Vagina (tissue), 2 donors: ENCODE results near the gene TTC3. TPM values are rescaled to one million over a fixed set of nuclear protein-coding genes. Genes with fewer than 3 reads are reported as not detected.

ENCODE experiments used
- DNase-seq, 2 donors: peaks; one replicate each; pipeline ENCODE4 v3.0.0-alpha.2; 2017; ENCODE audit errors: extremely low spot score in 2 of 2
- H3K27ac ChIP-seq: fragments of 200-600 bp; sonication (generic); one replicate; pipeline ENCODE4 v1.5.1; 2019
- H3K27me3 ChIP-seq: fragments of 200-600 bp; sonication (generic); one replicate; pipeline ENCODE4 v1.5.1; 2019
- H3K36me3 ChIP-seq, 2 donors: fragments of 200-600 bp; sonication (generic); one replicate each; pipeline ENCODE4 v1.5.1; 2017 to 2019
- H3K4me1 ChIP-seq: fragments of 200-600 bp; sonication (generic); one replicate; pipeline ENCODE4 v1.5.1; 2019
- H3K4me3 ChIP-seq, 2 donors: fragments of 200-600 bp; sonication (generic); 1 replicate in 1 of 2; 2 replicates in 1 of 2; pipeline ENCODE4 v1.5.1; 2016 to 2019
- H3K9me3 ChIP-seq: fragments of 200-600 bp; sonication (generic); one replicate; pipeline ENCODE4 v1.5.1; 2019
- POLR2A ChIP-seq, 2 donors: fragments of 450-650 bp; IDR thresholded peaks; one replicate each; pipeline ENCODE4 v1.6.1; 2017; ENCODE audit warnings: antibody characterized with exemption in 2 of 2, mild to moderate bottlenecking in 2 of 2, moderate library complexity in 2 of 2
- POLR2AphosphoS5 ChIP-seq, 2 donors: sonication (generic); formaldehyde crosslinking; IDR thresholded peaks; one replicate each; pipeline ENCODE4 v1.9.0; 2017; ENCODE audit warnings: antibody characterized with exemption in 2 of 2, mild to moderate bottlenecking in 2 of 2, low read depth in 1 of 2; ENCODE audit not compliant: insufficient read depth in 1 of 2
- intact Hi-C: fragments of 100-400 bp; cut with DNase I; formaldehyde crosslinking; loops from one replicate; pipeline ENCODE4 v1.15.1; 2023
- total RNA-seq: library from RNA; depleted of rRNA; stranded (reverse); fragments of >200 nt; gene quantifications from one replicate; pipeline ENCODE4 v1.2.3, GENCODE V29; 2016
- TF ChIP-seq, protein P1 (sequence below), 3 experiments: fragments of 450-650 bp in 2 of 3; fragments of 200-600 bp in 1 of 3; sonication (generic) in 1 of 3; IDR thresholded peaks; one replicate each; pipeline ENCODE4 v1.5.1; 2017 to 2019; ENCODE audit warnings: antibody characterized with exemption in 3 of 3, mild to moderate bottlenecking in 2 of 3, moderate library complexity in 2 of 3

TTC3 gene
- total RNA-seq, 1 donor from 2014 or later = 98.0 TPM

DNA sequence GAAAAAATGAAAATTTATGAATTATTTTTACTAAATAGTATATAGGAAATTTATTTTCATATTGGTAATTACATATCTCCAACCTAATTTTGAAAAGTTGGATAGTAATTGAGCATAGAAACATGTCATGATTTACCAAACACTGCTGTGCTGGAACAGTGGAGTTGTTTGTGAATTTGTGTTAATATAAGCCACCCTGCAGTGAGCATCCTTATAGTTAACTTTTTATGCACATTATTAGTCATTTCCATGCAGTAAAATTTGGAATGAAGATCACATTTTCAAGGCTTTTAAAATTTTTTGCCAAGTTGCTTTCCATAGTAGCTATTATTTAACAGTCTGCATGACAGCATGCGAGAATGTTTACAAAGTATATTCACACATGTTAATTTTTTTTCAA lies 115.8 kb downstream of the TTC3 start:
- Histone ChIP-seq H3K27ac (no peak overlapping the region), H3K4me1 (no peaks in the 10 kb centered on the region), H3K4me3 (no peak overlapping the region), H3K36me3 (peaks cover 4 to 35% of the 10 kb centered on the region in 2 donors), H3K9me3 (no peaks in the 10 kb centered on the region), H3K27me3 (no peaks in the 10 kb centered on the region)
- no peak for DNase-seq
- intact Hi-C loops = no loop called here
- TF ChIP-seq POLR2AphosphoS5 (IDR thresholded peaks at IDR 0.05; ENCODE audit: insufficient read depth in 1 of 2, low read depth in 1 of 2) (no peak), POLR2A (IDR thresholded peaks at IDR 0.05) (no peak)
- TF ChIP-seq, protein P1, sequence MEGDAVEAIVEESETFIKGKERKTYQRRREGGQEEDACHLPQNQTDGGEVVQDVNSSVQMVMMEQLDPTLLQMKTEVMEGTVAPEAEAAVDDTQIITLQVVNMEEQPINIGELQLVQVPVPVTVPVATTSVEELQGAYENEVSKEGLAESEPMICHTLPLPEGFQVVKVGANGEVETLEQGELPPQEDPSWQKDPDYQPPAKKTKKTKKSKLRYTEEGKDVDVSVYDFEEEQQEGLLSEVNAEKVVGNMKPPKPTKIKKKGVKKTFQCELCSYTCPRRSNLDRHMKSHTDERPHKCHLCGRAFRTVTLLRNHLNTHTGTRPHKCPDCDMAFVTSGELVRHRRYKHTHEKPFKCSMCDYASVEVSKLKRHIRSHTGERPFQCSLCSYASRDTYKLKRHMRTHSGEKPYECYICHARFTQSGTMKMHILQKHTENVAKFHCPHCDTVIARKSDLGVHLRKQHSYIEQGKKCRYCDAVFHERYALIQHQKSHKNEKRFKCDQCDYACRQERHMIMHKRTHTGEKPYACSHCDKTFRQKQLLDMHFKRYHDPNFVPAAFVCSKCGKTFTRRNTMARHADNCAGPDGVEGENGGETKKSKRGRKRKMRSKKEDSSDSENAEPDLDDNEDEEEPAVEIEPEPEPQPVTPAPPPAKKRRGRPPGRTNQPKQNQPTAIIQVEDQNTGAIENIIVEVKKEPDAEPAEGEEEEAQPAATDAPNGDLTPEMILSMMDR (IDR thresholded peaks at IDR 0.05) = no peak

DNA sequence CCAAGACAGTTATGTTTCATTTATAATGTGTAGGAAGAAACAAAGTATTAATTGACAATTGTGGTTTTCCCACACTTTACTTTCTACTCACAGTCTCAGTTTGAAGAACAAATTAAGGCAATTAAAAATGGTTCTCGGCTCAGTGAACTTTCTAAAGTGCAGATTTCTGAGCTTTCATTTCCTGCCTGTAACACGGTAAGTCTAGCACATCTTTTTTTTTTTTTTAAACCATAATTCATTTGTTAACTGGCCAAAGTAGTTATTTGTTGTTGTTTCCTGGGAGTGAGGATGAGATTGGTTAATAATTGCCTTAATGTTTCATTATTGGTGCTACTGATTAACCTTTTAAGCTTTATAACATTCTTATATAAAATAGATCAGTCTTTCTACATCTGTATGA lies 119.0 kb downstream of the TTC3 start:
- intact Hi-C loops = no loop called here
- DNase-seq = no peak

DNA sequence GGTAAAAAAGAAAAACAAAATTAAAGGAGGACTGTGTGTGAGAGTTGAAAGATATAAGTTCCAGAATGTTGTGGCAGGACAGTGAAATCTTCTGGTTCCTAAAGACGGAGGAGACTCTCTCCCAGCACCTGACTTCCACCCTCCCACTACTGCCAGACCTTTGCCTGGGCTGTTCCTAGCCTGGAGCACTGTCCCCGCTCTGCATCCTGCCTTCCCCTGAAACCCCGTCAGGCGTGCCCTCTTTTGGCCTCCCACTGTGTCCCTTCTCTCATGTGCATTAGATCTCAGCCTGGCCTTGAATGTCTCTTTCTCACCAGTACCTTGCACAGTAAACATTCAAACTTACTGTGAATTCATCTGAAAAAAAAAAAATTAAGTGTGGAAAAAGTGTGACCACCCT lies 120.0 kb downstream of the TTC3 start:
- H3K4me3 ChIP-seq = no peak overlapping the region
- DNase-seq = no peak
- no peak overlapping the region for H3K27ac ChIP-seq
- intact Hi-C loops = no loop called here
- H3K27me3 ChIP-seq = no peaks in the 10 kb centered on the region
- peaks cover 4 to 36% of the 10 kb centered on the region in 2 donors for H3K36me3 ChIP-seq
- no peak for TF ChIP-seq POLR2AphosphoS5 (IDR thresholded peaks at IDR 0.05; ENCODE audit: insufficient read depth in 1 of 2, low read depth in 1 of 2)
- no peak for TF ChIP-seq POLR2A (IDR thresholded peaks at IDR 0.05)
- TF ChIP-seq, protein P1 (IDR thresholded peaks at IDR 0.05) = no peak
- H3K4me1 ChIP-seq = no peaks in the 10 kb centered on the region
- no peaks in the 10 kb centered on the region for H3K9me3 ChIP-seq

More for the DNA sequence above, 119.0 kb downstream of the TTC3 start:
- no peak overlapping the region for H3K27ac ChIP-seq
- no peak overlapping the region for H3K4me3 ChIP-seq
- H3K36me3 ChIP-seq = peaks cover 4 to 45% of the 10 kb centered on the region in 2 donors
- no peak for TF ChIP-seq POLR2AphosphoS5 (IDR thresholded peaks at IDR 0.05; ENCODE audit: insufficient read depth in 1 of 2, low read depth in 1 of 2)
- TF ChIP-seq POLR2A (IDR thresholded peaks at IDR 0.05) = no peak
- TF ChIP-seq, protein P1 (IDR thresholded peaks at IDR 0.05) = no peak
- no peaks in the 10 kb centered on the region for H3K4me1 ChIP-seq
- no peaks in the 10 kb centered on the region for H3K27me3 ChIP-seq
- no peaks in the 10 kb centered on the region for H3K9me3 ChIP-seq

DNA sequence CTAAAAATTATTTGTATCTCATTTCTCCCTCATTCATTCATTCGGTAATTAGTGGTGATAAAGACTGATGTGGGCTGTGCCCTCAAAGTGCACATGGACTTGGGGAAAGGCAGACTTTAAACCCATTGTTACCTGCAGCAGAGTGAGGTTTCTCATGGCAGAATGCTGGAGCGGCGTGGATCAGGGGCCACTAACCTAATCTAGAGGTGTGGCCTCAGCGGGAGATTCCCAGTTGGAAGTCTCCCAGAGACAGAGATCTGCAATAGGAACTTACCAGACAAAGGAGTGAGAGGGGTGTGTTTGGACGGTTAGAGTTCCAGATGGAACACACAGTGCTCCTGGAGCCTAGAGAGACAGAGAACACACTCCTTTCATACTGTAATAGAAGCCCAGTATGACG lies 120.6 kb downstream of the TTC3 start:
- intact Hi-C loops = no loop called here
- Histone ChIP-seq H3K4me1 (no peaks in the 10 kb centered on the region), H3K36me3 (peaks cover 4 to 29% of the 10 kb centered on the region in 2 donors), H3K9me3 (no peaks in the 10 kb centered on the region), H3K4me3 (no peak overlapping the region), H3K27me3 (no peaks in the 10 kb centered on the region), H3K27ac (no peak overlapping the region)
- TF ChIP-seq POLR2AphosphoS5 (IDR thresholded peaks at IDR 0.05; ENCODE audit: insufficient read depth in 1 of 2, low read depth in 1 of 2) (no peak), POLR2A (IDR thresholded peaks at IDR 0.05) (no peak)
- TF ChIP-seq, protein P1 (IDR thresholded peaks at IDR 0.05) = no peak
- peak in 1 of 2 donors; percentile 40 for DNase-seq

DNA sequence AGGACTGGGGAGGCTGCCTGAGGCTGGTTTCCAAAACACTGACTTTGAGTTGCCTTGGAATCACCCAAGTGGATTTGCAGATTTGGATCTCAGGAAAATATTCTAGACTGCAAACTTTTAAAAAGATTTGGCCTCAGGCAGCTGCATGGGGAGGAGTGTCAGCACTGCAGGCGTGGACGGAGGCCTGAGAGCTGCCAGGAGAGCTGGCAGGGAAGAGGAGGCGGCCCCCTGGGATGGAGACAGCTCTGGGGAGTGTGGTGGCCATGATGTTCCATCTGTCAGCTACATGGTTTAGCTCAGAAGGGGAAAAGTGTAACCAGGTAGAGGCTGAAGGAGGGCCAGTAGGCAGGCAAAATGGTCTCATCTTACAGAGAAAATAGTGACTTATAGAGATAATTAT lies 122.0 kb downstream of the TTC3 start:
- TF ChIP-seq, protein P1 (IDR thresholded peaks at IDR 0.05) = no peak
- TF ChIP-seq POLR2AphosphoS5 (IDR thresholded peaks at IDR 0.05; ENCODE audit: insufficient read depth in 1 of 2, low read depth in 1 of 2) (no peak), POLR2A (IDR thresholded peaks at IDR 0.05) (no peak)
- Histone ChIP-seq H3K9me3 (no peaks in the 10 kb centered on the region), H3K4me1 (no peaks in the 10 kb centered on the region), H3K27me3 (no peaks in the 10 kb centered on the region), H3K36me3 (peaks cover 0 to 22% of the 10 kb centered on the region in 2 donors), H3K27ac (no peak overlapping the region), H3K4me3 (no peak overlapping the region)
- no peak for DNase-seq
- intact Hi-C loops = no loop called here
